ACHN (cell line): Measurements from ENCODE around the gene HAND2.

Experiments used
- DNase-seq: peaks from one replicate; pipeline ENCODE4 v3.0.0-alpha.2; 2015
- in situ Hi-C: cut with HindIII; loops from 2 replicates; pipeline ENCODE4 v1.10.0; 2017; ENCODE audit warnings: low sequenced_read_pairs, low pct_ligation_motif_present, low pct_unique_long_range_greater_than_20kb

HAND2 gene

DNA sequence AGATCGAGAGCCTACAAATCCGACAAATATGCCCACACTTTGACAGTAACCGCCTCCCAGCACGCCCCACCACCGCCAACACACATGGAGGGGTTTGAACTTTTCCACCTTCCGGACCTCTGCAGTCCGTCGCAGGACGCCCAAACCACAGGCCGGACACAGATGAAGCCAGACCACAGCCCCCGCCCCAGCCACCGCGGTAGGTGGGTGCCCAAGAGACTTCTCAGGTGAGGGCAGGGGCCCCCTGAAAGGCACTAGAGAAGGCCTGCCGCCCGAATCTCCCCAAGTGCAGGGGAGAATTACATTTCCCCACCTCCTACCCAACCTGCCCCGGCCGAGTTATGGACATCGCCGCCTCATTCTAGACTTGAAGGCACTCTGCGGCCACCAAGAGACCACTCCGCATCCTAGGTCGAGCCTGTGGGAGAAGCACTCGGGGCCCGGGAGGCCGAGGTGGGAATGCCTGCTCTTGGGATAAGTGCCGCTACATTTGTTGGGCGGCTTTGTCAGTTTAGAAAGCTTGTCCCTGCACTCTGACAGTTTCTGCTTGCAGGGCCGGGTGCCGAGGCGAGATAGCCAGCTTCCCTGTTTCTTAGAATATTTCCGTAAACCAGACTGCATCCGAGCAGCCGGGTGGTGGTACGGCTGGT is 21.5 kb downstream of the HAND2 start:
- no peak for DNase-seq
- in situ Hi-C loops, result no loop called here

DNA sequence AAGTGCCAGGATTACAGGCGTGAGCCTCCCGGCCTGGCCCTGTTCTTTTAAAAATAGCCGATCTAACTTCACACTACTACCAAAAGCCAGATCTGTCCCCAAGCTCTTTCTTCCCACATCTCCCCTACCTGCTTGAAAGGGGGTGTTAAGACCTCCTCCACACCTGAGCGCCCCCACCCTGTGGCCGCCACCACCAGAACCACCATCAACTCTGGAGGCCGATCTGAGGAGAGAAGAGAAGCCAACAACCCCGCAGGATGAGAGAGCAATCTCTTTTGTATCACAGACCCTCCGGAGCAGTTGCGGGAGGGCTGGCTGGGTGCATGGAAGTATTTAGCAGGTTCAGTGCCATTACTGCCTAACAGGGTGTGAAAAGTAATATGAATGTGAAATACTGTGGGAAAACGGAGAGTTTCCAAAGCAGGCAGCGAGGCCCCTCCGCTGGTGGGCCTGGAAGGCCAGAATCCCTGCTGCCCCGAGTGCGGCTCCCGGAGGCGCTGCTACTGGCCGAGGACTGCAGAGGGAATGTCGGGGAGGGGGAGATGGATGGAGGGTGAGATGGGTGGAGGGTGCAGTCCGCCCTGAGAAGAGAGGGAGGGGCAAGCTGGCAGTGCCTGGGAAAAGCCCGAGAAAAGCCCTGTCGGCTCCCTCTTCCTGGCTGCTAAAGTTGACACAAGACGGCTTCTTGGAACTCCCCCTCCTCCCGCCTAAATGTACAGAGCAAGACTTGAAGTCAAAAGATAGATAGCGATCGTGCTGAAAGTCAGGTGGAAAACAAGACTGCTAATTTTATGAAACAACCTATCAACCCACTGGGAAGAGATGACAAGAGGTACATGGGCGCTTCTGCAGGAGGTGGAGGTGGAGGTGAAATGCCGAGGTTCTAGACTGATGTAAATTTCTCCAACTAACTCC is 22.3 kb downstream of the HAND2 start:
- DNase-seq, result no peak
- in situ Hi-C loops, result no loop called here

- in situ Hi-C loops, result no loop called here
- DNase-seq, result no peak
Observed at GRCh38 chr4:173506597-173507211, 23.3 kb downstream of the HAND2 start.

DNA sequence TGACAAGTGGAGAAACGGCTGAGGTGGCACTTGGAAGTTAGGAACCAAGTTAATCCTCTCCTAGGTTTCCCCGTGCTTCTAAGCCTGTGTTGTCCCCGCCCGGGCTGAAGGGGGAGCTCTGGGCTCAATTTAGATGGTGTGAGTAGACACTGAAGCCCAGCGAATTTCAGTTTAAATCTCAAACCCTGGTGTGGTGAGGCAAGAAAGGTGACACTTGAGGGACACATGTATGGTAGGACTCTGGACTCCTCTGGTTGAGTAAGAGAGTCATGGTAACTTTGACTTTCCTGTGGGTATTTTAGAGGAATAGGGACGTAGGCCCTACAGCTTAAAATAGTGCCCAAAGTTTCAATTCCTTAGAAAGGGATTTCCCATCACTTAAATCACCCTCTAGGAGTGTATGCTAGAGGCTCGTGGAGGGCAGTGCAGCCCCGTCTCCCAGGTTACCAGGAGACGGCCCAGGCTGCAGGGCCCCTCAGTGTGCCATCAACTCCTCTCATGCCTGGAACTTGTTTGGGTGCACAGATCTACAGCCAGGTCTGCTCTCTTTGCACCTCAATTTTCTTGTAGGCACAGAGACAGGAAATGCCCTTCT is 24.0 kb downstream of the HAND2 start:
- DNase-seq, result peak; percentile 49
- in situ Hi-C loops, result no loop called here

DNA sequence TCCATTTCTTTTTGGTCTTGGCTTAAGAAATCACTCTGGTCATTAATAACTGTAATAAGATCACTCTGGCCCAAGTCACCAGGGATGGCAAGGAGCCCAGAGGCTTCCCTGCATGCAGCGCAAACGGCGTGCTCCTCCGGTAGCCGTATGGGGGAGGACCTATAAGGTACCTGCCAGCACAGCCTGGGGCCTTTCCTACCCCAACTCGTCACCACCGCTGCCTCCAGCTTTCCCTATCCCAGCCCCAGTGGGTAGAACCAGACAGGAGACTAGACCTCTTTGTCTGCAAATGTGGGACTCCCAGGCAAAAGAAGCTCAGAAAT is 25.9 kb downstream of the HAND2 start:
- in situ Hi-C loops, result no loop called here
- DNase-seq, result no peak

- DNase-seq, result no peak
- in situ Hi-C loops, result no loop called here
Observed at GRCh38 chr4:173503330-173504180, 26.5 kb downstream of the HAND2 start.

DNA sequence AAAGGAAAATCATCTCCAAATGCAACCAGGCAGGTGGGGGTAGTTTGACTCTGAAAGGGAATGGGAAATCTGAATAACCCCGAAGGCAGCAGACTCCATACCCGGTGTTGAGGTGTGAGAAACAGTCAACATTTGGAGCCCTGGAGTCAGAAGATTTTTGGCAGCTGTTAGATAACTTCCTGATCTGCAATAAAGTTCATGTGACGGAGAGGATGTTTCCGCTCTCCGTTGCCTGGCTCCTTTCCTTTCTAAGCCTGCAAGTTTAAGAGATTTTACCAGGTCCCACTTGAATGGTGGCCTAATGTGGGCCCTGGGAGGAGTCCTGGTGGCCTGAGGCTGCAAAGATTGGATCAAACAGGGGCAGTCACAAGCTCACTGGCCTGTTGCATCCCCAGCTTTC is 27.7 kb downstream of the HAND2 start:
- DNase-seq, result no peak
- in situ Hi-C loops, result no loop called here

GRCh38 chr4:173501592-173502150 is 28.4 kb downstream of the HAND2 start:
- in situ Hi-C loops, result no loop called here
- DNase-seq, result no peak

GRCh38 chr4:173500841-173501591 is 29.0 kb downstream of the HAND2 start:
- no peak for DNase-seq
- in situ Hi-C loops, result no loop called here

GRCh38 chr4:173499658-173500535 is 30.1 kb downstream of the HAND2 start:
- in situ Hi-C loops, result no loop called here

GRCh38 chr4:173498771-173499170 is 31.3 kb downstream of the HAND2 start:
- DNase-seq, result no peak
- in situ Hi-C loops, result no loop called here

More at GRCh38 chr4:173499658-173500535, 30.1 kb downstream of the HAND2 start:
- no peak for DNase-seq

DNA sequence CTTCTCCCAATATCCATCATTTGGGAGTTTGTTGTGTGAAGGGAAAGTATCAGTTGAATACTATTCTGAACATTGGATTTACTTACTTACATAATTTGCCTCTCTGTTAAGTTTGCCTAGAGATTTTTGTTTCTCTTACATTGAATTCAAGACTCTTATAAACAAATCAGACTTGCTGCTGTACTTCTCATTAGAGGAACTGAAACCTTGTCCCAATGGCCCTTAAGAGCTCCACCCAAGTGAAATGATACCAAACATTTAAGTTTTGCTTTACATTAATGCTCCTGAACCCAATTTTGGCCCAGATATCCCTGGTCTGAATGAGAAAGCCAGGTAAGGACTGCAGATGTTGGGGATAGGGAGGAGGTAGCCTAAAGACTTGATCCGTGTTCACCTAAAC is 32.0 kb downstream of the HAND2 start:
- DNase-seq, result no peak
- in situ Hi-C loops, result no loop called here

DNA sequence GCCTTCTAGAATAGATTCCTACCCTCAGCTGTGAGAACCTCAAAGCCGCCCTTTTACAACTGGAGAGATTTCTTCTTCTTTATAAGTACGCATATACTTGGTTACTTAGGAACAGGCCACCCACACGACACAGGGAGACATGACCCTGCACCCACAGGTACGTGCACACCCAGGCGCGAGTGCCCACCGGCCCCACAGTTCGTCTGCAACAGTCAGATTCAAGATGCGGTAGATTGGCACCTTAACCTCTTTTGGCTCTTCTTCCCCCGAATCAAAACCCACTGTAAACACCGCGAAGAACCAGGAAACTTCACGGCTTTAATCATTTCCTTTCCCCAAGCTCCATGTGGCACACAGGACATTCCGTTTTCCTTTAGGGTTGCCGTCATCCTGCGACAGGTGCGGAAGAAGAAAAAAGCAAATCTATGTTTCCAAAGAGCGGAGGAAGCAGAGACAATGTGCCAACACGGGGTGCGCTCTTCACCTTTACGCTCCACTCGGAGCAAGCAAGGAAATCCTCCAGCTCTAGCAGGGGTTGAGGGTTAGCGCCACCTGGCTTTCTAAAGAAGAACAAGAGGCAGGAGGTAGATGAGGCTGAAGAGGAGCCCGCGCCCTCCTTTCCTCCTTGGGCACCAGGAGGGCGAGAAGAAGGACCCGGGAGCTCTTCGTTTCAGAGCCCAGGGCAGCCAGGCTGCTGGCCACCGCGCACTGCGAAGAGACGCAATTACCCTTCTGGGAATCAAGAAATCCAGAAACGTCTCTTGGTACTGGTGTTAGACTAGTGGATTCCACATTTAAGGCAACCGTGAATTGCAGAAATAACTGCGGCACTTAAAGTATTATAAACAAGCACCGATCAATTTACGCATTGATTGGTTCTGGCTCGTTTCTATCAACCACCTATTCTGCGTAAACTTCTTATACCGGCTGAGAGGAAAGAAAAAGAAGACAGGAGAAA is 35.7 kb downstream of the HAND2 start:
- in situ Hi-C loops, result no loop called here
- DNase-seq, result peak; percentile 81

DNA sequence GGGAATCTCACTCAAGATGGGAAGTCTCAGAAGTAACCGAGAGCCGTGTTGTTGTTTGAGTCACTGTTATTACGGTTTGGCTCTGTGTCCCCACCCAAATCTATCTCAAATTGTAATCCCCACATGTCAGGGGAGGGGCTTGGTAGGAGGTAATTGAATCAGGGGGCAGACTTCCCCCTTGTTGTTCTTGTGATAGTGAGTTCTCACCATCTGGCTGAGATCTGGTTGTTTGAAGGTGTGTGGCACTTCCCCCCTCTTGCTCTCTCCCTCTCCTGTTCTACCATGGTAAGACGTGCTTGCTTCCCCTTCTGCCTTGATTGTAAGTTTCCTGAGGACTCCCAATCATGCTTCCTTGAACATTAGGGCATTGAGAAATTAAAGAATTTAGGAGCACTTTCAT is 37.0 kb downstream of the HAND2 start:
- DNase-seq, result no peak
- in situ Hi-C loops, result no loop called here

DNA sequence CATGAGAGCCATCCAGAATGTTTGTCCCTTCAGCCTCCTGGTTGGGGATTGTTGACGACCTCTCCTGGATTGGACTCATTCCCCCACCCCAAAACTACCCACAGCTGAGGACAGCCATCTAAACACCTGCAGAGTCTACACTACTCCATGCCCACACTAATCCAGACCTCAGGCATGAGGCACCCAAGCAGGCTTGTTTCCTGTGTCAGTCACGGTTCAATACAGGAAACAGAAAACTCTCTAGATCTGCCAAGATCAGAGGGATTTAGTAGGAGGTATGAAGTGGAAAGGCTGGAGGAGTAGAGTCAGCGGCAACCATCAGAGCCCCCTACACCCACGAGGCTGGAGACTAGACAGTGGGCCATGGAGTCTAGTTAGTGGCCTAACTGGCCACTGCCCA is 37.7 kb downstream of the HAND2 start:
- no peak for DNase-seq
- in situ Hi-C loops, result no loop called here
